A204.1 (cell line): ENCODE data around the gene HELQ.

Experiments used
- FAIRE-seq: peaks from 2 replicates; lab custom pipeline; 2012; peaks lifted over from hg19 to GRCh38; lab: Jason Lieb, UNC

Gene HELQ

GRCh38 chr4:83371235-83371634 is 84.4 kb downstream of the HELQ start:
- FAIRE-seq: no peak

GRCh38 chr4:83370640-83370906 is 85.0 kb downstream of the HELQ start:
- FAIRE-seq: no peak

GRCh38 chr4:83369831-83370639 is 85.6 kb downstream of the HELQ start:
- FAIRE-seq: no peak

- FAIRE-seq: no peak
These were observed 91.3 kb downstream of the HELQ start for GRCh38 chr4:83364312-83364711.

GRCh38 chr4:83362492-83363329 is 92.9 kb downstream of the HELQ start:
- no peak for FAIRE-seq

GRCh38 chr4:83361416-83362103 is 94.1 kb downstream of the HELQ start:
- no peak for FAIRE-seq

GRCh38 chr4:83360018-83360417 is 95.6 kb downstream of the HELQ start:
- no peak for FAIRE-seq

- FAIRE-seq: no peak
These were observed 97.2 kb downstream of the HELQ start for GRCh38 chr4:83358410-83358809.
